SK-N-SH (cell line): ENCODE results near the gene USP47. TPM values are rescaled to one million over a fixed set of nuclear protein-coding genes. Genes with fewer than 3 reads are reported as not detected.

ENCODE experiments used
- CHD2 ChIP-seq: fragments of 150-350 bp; IDR thresholded peaks from 2 replicates; pipeline ENCODE4 v1.6.1; 2018; ENCODE audit warnings: low read length; ENCODE audit not compliant: partially characterized antibody
- CTCF ChIP-seq: fragments of 200-600 bp; sonication (generic); IDR thresholded peaks from 2 replicates; pipeline ENCODE4 v1.6.1; 2017; ENCODE audit warnings: antibody characterized with exemption, mild to moderate bottlenecking, moderate library complexity
- ELF1 ChIP-seq: IDR thresholded peaks from 2 replicates; pipeline ENCODE4 v1.4.0; 2012
- EZH2phosphoT487 ChIP-seq: fragments of 200-600 bp; sonication (generic); IDR thresholded peaks from 2 replicates; pipeline ENCODE4 v1.6.1; 2017; ENCODE audit warnings: low read depth, mixed run types, mild to moderate bottlenecking, antibody characterized with exemption, moderate library complexity, borderline replicate concordance
- GABPA ChIP-seq: IDR thresholded peaks from 2 replicates; pipeline ENCODE4 v1.4.0; 2012; ENCODE audit warnings: low read depth, mild to moderate bottlenecking
- GATA2 ChIP-seq: sonication (generic); formaldehyde crosslinking; IDR thresholded peaks from 2 replicates; pipeline ENCODE4 v1.5.0; 2020; ENCODE audit warnings: mild to moderate bottlenecking, missing genetic modification reagents
- MAX ChIP-seq: IDR thresholded peaks from 2 replicates; pipeline ENCODE4 v1.4.0; 2012; ENCODE audit warnings: low read depth
- MEF2A ChIP-seq: IDR thresholded peaks from 2 replicates; pipeline ENCODE4 v1.4.0; 2012; ENCODE audit warnings: low read depth, borderline replicate concordance
- MXI1 ChIP-seq: IDR thresholded peaks from 2 replicates; pipeline ENCODE4 v1.6.1; 2012; ENCODE audit warnings: mild to moderate bottlenecking, low read depth, low read length, improper control_type of control experiment
- NRF1 ChIP-seq: IDR thresholded peaks from 2 replicates; pipeline ENCODE4 v1.6.1; 2012; ENCODE audit warnings: low read depth, mild to moderate bottlenecking, low read length
- RAD21 ChIP-seq: IDR thresholded peaks from 2 replicates; pipeline ENCODE4 v1.6.1; 2012; ENCODE audit warnings: mild to moderate bottlenecking, low read length
- RCOR1 ChIP-seq: fragments of 150-350 bp; IDR thresholded peaks from 2 replicates; pipeline ENCODE4 v1.6.1; 2017; ENCODE audit warnings: antibody characterized with exemption, low read length
- RXRA ChIP-seq: IDR thresholded peaks from 2 replicates; pipeline ENCODE4 v1.4.0; 2012; ENCODE audit warnings: low read depth, mild to moderate bottlenecking, borderline replicate concordance
- TAF1 ChIP-seq: IDR thresholded peaks from 2 replicates; pipeline ENCODE4 v1.6.1; 2012; ENCODE audit warnings: low read depth, mild to moderate bottlenecking, low read length, moderate library complexity, borderline replicate concordance
- TCF12 ChIP-seq: IDR thresholded peaks from 2 replicates; pipeline ENCODE4 v1.4.0; 2012
- TEAD4 ChIP-seq: IDR thresholded peaks from 2 replicates; pipeline ENCODE4 v1.4.0; 2012; ENCODE audit warnings: mild to moderate bottlenecking, borderline replicate concordance; ENCODE audit not compliant: insufficient read depth
- USF2 ChIP-seq: fragments of 150-350 bp; IDR thresholded peaks from 2 replicates; pipeline ENCODE4 v1.6.1; 2017; ENCODE audit warnings: antibody characterized with exemption, low read length, low read depth, borderline replicate concordance
- polyA plus RNA-seq, 3 experiments: library from polyadenylated mRNA; depleted of rRNA; stranded (reverse); fragments of >200 nt; gene quantifications; 2 replicates each; pipeline ENCODE4 v1.2.3, GENCODE V29; 2012
- TF ChIP-seq, protein P1 (sequence below): IDR thresholded peaks from 2 replicates; pipeline ENCODE4; 2012
- TF ChIP-seq, protein P2 (sequence below): IDR thresholded peaks from 2 replicates; pipeline ENCODE4 v1.6.1; 2012; ENCODE audit warnings: mild to moderate bottlenecking, low read depth, low read length, moderate library complexity
- TF ChIP-seq, protein P3 (sequence below): fragments of 150-350 bp; IDR thresholded peaks from 2 replicates; pipeline ENCODE4 v1.6.1; 2016; ENCODE audit warnings: mild to moderate bottlenecking, low read depth, low read length

The USP47 gene
- polyA plus RNA-seq, 1 of the 3 experiments (the other 2 are of a cell fraction): 10.3 TPM

DNA sequence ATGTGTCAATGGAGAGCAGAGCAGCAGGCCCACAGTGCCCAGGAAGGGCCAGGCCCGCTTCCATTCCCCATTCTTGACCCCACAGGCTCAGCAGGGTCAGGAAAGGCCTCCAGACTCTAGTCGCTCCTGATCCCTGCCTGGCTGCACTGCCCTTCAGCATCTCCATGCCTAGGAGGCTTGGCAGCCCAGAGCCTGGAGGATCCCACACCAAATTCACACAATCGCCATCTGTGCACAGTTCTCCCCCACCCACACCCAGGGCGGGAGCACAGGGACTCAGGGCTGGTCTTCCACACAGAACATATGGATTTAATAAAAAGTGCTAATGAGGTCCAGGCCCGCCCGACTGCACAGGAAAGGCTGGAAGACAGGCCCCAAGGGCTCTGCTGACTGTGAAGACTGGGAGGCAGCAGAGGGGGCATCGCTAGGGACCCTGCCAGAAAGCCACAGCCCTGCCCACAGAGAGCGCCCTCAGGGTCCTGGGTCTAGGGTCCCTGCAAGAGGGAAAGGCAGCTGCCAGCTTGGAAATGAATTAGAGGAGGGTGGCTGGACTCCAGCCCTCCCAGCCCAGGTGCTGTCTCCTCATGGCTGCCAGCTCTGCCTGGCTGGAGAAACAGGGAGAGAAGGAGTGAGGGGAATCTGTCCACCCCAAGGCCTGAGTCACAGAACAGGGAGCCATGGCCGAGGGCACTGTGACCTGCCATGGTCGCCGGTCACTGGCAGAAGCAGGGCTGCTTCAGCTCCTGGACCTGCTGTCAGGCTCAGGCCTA, 126.9 kb downstream of the USP47 start (continued):
- peak; percentile 52; the same call in 1 of the 2 replicates for TF ChIP-seq USF2
- no peak for TF ChIP-seq NRF1
- TF ChIP-seq ELF1: no peak
- TF ChIP-seq, protein P1, sequence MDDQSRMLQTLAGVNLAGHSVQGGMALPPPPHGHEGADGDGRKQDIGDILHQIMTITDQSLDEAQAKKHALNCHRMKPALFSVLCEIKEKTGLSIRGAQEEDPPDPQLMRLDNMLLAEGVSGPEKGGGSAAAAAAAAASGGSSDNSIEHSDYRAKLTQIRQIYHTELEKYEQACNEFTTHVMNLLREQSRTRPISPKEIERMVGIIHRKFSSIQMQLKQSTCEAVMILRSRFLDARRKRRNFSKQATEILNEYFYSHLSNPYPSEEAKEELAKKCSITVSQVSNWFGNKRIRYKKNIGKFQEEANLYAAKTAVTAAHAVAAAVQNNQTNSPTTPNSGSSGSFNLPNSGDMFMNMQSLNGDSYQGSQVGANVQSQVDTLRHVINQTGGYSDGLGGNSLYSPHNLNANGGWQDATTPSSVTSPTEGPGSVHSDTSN: no peak; the same call in 1 of the 2 replicates
- no peak for TF ChIP-seq MEF2A
- TF ChIP-seq, protein P2, sequence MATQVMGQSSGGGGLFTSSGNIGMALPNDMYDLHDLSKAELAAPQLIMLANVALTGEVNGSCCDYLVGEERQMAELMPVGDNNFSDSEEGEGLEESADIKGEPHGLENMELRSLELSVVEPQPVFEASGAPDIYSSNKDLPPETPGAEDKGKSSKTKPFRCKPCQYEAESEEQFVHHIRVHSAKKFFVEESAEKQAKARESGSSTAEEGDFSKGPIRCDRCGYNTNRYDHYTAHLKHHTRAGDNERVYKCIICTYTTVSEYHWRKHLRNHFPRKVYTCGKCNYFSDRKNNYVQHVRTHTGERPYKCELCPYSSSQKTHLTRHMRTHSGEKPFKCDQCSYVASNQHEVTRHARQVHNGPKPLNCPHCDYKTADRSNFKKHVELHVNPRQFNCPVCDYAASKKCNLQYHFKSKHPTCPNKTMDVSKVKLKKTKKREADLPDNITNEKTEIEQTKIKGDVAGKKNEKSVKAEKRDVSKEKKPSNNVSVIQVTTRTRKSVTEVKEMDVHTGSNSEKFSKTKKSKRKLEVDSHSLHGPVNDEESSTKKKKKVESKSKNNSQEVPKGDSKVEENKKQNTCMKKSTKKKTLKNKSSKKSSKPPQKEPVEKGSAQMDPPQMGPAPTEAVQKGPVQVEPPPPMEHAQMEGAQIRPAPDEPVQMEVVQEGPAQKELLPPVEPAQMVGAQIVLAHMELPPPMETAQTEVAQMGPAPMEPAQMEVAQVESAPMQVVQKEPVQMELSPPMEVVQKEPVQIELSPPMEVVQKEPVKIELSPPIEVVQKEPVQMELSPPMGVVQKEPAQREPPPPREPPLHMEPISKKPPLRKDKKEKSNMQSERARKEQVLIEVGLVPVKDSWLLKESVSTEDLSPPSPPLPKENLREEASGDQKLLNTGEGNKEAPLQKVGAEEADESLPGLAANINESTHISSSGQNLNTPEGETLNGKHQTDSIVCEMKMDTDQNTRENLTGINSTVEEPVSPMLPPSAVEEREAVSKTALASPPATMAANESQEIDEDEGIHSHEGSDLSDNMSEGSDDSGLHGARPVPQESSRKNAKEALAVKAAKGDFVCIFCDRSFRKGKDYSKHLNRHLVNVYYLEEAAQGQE: peak; percentile 59; the same call in 1 of the 2 replicates
- peak; percentile 73 for TF ChIP-seq GATA2
- TF ChIP-seq, protein P3, sequence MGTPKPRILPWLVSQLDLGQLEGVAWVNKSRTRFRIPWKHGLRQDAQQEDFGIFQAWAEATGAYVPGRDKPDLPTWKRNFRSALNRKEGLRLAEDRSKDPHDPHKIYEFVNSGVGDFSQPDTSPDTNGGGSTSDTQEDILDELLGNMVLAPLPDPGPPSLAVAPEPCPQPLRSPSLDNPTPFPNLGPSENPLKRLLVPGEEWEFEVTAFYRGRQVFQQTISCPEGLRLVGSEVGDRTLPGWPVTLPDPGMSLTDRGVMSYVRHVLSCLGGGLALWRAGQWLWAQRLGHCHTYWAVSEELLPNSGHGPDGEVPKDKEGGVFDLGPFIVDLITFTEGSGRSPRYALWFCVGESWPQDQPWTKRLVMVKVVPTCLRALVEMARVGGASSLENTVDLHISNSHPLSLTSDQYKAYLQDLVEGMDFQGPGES: no peak
- peak; percentile 79 for TF ChIP-seq MAX
- TF ChIP-seq GABPA: no peak
- TF ChIP-seq CHD2: peak; percentile 72
- TF ChIP-seq RAD21: peak; percentile 26
- TF ChIP-seq RCOR1: peak; percentile 90
- peak; percentile 100 for TF ChIP-seq TCF12
- TF ChIP-seq TEAD4: peak; percentile 57; the same call in 1 of the 2 replicates
- TF ChIP-seq TAF1: no peak
- TF ChIP-seq EZH2phosphoT487: no peak
- TF ChIP-seq MXI1: no peak
- no peak for TF ChIP-seq CTCF
- 0 out of 2 replicates have a peak, but pooled peaks have one; percentile 18 for TF ChIP-seq RXRA
